GM12801 (cell line): ENCODE data around the gene LHB.

ENCODE experiments used
- TF ChIP-seq, protein P1 (sequence below): IDR thresholded peaks from one replicate; pipeline ENCODE4 v1.5.1; 2011; ENCODE audit warnings: control low read depth; ENCODE audit not compliant: insufficient read length; ENCODE audit errors: extremely low read depth

The LHB gene

DNA sequence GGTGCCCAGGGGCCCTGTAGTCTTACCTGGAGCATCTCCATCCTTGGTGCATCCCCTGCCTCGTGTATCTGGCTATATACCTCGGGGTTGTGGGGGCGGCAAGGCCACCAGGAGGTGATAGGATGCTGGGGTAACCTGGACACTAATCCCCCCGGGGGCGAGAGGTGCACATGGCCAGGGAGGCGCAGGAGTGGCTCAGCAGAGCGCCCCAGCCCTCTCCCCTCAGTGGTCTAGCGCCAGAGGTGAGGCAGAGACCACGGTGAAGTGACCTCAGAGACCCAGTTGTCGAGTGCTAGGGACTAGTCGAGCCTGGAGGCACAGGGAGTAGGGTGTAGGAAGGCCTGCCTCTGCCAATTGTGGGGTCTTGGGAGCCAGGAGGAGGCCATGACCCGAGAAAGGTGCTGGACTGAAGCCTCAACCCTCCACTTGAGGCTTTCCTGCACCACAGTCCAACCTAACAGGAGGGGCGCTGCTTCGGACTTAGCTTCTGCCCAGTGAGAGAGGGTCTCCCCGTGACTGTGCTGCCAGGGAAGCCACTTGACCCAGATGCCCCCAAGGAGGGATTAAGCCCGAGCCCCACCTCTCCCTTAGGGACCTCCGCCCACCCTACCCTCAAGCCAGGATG lies at the start of gene LHB:
LHB (minus strand) TSS at position 51 of the 625 bp plus-strand sequence; CDS start at position 41, 10 bp downstream.
- TF ChIP-seq, protein P1, sequence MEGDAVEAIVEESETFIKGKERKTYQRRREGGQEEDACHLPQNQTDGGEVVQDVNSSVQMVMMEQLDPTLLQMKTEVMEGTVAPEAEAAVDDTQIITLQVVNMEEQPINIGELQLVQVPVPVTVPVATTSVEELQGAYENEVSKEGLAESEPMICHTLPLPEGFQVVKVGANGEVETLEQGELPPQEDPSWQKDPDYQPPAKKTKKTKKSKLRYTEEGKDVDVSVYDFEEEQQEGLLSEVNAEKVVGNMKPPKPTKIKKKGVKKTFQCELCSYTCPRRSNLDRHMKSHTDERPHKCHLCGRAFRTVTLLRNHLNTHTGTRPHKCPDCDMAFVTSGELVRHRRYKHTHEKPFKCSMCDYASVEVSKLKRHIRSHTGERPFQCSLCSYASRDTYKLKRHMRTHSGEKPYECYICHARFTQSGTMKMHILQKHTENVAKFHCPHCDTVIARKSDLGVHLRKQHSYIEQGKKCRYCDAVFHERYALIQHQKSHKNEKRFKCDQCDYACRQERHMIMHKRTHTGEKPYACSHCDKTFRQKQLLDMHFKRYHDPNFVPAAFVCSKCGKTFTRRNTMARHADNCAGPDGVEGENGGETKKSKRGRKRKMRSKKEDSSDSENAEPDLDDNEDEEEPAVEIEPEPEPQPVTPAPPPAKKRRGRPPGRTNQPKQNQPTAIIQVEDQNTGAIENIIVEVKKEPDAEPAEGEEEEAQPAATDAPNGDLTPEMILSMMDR, result no peak

DNA sequence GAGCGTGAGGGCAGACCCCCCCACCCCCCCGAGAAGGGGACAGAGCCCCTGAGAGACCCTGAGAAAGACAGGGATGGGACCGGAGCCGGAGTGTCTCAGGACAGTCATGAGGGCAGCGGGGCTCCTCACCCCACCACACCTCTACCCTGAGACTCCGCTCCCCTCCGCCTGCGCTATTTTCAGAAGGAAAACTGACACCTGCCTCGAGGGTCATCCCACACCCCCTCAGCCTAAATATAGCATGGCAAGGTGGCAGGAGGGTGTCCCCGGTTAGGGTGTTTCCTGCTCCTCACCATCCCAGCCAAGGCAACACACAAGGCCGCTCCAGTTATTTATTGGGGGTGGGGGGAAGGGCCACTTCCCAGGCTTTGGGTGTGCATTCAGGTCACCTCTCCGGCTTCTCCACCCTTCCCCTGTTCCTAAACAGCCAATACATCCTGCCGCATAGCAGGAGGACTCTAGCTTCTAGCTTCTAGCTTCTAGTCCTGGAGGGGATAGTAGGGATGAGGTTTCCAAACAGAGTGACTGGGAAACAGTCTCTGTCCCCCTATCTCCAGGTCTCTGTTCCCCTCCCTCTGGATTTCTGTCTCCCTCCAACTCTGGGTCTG lies 49.1 kb upstream of the LHB start:
- TF ChIP-seq, protein P1, result no peak

DNA sequence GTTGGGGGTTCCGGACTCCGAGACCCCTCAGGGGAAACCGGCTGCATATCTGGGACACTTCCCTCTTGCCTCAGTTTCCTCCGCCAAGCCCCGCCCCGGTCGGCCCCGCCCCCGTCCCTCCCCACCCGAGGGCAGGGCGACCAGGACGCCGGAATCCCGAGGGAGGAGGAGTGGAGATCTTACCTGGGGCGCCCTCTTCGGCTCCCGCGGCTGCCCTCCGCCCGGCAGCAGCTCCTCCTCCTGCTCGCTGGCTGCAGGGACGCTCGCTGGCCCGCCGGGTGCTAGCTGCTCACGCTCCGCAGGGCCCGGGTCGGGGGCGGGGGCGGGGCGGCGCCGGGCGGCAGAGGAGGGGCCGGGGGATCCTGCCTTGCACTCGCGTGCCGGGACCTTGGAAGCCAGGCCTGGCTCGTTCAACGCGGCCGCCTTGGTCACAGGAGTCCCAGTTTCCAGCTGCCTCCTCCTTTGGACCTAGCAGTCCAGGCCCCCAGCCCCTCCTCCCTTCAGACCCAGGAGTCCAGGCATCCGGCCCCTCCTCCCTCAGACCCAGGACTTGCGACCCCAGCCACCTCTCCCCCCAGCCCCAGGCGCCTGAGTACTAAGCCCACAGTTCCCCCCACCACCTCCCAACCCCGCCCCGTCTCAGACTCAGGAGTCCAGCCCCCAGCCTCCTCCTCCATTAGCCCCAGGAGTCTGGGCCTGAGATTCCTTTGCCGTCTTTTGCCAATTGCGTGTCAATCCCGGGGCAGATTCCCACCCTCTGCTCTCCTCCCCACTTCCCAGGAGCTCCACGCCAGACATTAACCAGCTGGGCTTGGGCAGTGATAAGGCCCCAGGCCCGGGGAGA lies 48.1 kb upstream of the LHB start, which contains the start of gene NTF4:
NTF4 (minus strand) TSS at position 51 of the 844 bp plus-strand sequence. CDS start 2,821 bp downstream, outside the sequence.
- TF ChIP-seq, protein P1, result no peak

DNA sequence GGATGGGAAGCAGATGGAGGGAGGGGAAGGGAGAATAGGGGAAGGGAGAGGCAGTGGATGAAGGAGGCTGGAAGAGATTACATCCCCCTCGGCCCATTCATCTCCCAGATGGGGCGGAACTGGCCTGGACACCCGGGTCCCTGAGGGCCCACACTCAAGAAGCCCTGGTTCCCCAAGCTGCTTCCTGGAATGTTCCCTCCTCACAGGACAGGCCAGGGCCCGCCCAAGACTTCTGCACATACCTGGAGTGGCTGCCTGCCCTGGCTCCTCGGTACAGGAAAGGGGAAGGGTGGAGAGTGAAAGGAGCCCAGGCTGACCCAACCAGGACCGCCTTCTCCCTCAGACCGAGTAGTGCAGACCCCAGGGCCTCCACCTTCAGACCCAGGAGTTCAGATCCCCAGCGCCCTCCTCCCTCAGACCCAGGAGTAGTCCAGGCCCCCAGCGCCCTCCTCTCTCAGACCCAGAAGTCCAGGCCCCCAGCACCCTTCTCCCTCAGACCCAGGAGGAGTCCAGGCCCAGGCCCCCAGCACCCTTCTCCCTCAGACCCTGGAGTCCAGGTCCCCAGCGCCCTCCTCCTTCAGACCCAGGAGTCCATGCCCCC lies 47.2 kb upstream of the LHB start:
- TF ChIP-seq, protein P1, result no peak

DNA sequence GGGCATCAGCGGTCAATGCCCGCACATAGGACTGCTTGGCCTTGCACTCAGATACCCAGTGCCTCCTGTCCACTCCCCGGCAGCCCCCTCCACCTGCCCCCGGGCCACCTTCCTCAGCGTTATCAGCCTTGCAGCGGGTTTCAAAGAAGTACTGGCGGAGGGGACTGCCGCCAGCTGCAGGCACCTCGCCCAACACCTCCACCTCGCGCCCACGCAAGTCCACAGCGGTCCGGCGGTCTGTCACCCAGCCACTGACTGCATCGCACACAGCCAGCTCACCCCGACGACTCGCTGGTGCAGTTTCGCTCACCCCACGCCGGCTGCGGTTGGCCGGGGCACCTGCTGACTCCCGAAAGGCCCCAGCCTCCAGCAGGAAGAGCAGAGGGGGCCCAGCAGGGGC lies 44.6 kb upstream of the LHB start:
- TF ChIP-seq, protein P1, result no peak

DNA sequence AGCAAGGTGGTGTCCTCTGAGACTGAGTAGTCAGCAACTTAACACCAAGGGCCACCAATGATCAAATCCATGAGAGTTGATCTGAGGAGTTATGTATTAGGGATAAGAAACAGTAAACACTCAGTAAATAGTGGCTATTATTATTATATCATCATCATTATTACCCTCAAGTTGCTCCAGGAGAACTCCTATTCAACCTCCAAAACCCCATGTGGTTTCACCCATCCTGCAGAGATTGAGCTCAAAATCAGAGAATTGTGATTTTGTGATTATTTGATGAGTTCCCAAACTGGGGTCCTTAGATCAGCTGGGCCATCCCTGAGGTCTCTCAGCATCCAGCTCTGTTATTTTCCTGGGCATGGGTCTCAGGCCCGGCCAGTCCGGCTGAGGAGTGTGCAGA lies 44.1 kb upstream of the LHB start:
- TF ChIP-seq, protein P1, result no peak

DNA sequence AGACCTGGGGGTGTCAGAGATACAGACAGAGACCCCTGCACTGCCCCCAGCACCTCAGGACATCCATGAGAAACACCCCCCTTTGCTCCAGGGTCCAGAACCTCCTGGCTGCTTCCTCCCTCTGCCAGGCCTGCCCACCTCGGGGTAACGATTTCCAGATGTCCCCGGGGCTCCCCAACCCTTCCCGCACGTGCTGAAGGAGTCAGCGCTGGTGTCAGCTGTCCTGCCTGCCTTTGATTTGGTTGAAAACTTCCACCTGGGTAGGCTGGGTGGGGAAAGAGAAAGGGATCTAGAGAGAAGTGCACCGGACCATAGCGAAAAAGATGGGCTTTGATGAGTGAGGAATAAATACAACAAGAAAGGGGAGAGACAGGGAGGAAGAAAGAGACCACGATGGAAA lies 42.2 kb upstream of the LHB start:
- TF ChIP-seq, protein P1, result no peak
